22Rv1 (cell line): ENCODE data around the gene SIT1.

ENCODE experiments used
- CTCF ChIP-seq: fragments of 450-650 bp; IDR thresholded peaks from 2 replicates; pipeline ENCODE4 v1.5.1; 2017; ENCODE audit warnings: mild to moderate bottlenecking
- ZFX ChIP-seq: fragments of 450-650 bp; IDR thresholded peaks from 2 replicates; pipeline ENCODE4 v1.6.1; 2017; ENCODE audit warnings: antibody characterized with exemption, borderline replicate concordance

- TF ChIP-seq CTCF (no peak), ZFX (no peak)
These were observed 40.6 kb upstream of the SIT1 start for GRCh38 chr9:35691334-35691650.
